Measurements from ENCODE around the gene BCL2. TPM values are rescaled to one million over a fixed set of nuclear protein-coding genes. Genes with fewer than 3 reads are reported as not detected.
"Not testable (repeated sequence)": the region's sequence is repeated elsewhere in the genome, so short reads cannot be mapped to it uniquely, and the experiment has no call there.

BCL2 gene
- polyA plus RNA-seq, 1 donor: 16.0 TPM

DNA sequence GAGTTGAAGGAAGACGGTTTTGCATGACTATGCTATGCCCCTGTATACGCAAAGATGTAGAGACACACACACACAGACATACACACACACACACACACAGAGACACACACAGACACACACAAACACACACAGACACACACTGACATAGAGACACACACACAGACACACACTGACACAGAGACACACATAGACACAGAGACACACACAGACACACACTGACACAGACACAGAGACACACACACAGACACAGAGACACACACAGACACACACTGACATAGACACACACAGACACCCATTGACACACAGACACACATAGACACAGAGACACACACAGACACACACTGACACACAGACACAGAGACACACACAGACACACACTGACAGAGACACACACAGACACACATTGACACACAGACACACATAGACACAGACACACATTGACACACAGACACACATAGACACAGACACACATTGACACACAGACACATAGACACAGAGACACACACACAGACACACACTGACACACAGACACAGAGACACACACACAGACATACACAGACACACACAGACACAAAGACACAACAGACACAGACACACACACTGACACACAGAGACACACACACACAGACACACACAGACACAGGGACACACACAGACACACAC, 121.3 kb downstream of the BCL2 start:
- no peak for DNase-seq

DNA sequence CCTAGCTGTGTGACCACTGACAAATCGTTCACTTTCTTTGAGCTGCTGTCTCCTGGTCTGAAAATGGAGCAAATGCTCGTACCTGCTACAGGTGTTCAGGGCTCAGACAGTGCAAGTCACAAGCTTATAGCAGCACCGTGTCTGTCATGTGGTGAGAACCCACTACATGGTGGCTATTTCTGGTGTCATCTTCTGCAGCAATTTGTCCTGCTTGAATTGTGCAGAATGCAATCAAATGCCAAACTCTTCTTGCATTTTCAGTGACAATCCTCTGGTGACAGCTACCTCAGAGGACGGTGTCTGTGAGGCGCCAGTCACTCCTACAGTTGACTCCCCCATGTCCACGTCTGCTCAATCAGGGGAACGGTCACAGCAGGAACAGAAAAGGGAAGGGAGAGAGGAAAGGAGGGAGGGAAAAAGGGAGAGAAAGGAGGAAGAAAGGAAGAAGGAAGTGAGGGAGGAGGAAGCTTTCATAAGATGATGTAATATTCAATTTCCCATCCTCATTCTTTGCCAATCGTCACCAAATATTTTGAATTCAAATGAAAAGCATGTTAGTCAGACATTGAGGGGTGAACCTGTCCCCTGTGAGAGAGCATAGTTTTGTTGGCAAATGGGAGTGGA, 122.2 kb downstream of the BCL2 start:
- DNase-seq: no peak

DNA sequence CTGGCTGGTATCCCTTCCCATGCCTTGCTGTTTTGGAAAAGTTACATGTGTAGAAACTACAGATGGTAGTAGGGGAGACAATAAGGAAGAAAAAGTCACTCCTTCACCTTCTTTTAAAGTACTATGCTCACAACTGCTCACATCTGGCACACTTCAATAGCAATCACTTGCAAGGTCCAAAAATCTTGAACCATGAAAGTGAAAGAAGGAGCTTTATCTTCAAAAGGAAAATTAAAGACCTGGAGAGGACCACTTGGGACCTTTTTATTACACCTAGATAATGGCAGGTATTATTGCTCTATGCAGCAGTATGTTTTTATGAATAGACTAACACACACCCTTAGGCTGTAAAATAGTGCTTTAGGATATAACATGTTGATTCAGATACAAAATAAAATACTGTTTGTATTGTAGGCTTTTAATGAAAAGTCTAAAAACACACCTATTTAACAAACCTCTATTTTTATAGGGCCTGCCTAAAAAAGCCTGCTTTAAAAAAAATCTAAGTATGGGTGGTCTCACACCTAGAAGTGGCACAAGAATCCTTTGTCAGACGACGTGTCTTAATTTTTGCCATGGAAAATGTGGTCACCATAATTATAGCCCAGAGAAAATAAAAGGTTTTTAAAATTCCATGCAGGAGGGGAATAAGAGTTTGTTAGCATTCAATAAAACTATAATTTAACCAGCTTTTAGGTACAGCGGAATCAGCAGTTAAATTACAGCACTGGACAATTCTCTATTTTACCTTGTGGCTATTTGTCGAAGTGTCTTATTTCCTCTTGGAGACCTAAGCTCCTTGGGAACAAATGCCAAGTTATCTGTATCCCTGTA, 124.0 kb downstream of the BCL2 start:
- no peak for DNase-seq

DNA sequence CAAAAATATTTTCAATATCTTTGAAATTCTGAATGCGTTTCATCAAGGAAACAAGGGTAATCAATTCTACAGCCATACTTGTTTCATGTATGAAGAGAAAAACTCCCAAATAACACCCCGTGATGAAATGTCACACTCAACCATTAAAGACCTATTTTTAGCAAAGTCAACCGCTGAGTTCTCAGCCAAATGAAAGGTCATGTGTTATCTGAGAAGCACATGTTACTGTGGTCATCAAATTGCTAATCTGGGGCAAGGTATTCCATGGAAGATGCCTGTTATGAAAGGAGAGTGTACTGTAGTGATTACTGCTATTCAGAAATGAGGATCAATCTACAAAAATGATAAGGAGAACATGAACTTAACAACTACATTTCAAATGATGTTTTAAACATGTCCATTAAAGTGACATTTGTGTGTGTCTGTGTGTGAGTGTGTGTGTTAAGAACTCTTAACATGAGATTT, 126.7 kb downstream of the BCL2 start:
- DNase-seq: no peak

DNA sequence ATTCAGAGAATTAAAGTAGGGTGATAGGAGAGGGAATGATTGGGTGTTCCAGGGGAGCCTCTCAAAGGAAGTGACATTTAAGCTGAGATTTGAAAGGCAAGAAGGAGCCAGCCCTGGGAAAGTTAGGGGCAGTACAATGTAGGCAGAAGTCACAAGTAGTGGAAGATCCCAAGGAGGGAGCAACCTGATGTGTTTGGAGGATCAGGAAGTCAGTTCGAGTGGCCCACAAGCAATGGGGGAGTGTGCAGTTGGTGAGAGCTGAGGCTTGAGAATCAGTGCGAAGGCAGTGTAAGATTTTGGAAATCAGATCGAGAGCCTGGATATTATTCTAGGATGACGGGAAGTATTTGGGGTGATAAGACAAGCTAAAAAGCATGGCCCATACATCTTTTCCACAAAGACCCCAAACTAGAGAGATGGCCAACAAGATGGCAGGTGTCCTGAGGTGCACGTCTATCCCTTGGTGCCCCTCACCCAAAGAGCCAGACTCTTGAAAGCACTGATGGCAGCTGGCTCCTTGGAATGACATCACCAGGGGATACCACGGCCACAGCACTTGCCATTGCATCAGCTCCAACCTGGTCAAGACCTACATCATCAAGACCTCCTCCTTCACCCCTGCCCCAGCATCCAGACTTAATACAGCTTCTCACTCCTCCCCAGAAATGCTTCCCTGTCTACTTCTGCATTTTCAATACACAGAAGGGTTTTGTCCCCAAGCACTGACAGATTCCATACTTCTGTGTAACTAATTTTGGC, 127.3 kb downstream of the BCL2 start:
- DNase-seq: no peak

DNA sequence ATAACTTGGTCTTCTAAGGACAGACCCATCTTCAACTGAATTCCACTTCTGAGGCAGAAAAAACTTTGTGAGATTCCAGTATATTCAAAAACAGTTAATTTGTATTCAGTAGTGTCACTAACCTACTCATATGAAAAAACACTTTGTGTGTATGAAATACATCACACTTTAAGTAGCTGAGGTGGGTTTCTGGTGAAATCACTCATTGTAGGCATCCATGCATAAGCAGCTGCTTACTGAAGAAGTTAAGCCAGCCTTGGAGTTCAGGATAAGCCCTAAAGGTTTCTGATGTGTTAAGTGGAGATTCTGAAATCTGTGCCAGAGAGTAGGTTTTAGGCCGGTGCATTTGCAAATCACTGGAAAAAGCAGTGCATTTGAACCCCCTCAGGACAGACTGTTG, 128.2 kb downstream of the BCL2 start:
- no peak for DNase-seq

DNA sequence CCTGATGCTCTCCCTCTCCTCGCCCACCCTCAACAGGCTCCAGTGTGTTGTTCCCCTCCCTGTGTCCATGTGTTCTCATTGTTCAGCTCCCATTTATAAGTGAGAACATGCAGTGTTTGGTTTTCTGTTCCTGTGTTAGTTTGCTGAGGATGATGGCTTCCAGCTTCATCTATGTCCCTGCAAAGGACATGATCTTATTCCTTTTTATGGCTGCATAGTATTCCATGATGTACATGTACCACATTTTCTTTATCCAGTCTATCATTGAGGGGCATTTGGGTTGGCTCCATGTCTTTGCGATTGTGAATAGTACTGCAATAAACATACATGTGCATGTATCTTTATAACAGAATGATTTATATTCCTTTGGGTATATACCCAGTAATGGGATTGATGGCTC, 128.7 kb downstream of the BCL2 start:
- not testable (repeated sequence) for DNase-seq

DNA sequence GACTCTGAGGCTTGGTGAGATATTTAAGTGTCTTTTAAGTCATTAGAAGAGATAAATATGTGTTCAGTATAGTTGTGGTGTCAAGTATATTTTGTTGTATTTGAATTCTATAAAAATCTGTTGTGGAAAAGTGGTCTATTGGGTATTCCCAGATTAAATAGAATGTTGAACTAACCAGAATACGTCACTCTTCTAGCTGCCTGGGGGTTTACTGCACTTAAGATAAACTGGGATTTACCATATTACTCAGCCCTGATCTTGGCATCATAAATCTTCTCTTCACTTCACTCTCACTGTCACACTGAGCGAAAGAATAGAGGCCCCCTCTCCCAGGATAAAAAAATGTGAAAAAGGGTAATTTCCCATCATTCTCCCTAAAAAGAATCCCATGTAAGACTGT, 129.8 kb downstream of the BCL2 start:
- DNase-seq: no peak

DNA sequence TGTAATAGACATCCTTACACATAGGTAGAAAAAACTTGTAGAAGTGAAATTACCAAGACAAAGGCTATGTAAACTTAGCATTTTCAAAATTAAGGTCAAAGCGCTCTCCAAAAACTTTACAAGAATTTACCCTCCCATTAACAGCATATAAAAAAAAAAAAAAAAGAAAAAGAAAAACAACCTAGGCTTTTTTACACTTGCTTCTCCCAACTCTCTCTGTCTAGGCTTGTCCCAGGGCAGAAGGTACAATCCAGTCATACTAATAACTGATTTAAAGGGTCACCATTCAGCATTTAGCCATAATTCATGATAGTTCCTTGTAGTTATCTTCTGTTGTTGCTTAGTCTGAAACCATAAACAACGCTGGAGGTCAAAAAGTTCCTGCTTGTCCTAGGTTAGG, 130.5 kb downstream of the BCL2 start:
- no peak for DNase-seq

DNA sequence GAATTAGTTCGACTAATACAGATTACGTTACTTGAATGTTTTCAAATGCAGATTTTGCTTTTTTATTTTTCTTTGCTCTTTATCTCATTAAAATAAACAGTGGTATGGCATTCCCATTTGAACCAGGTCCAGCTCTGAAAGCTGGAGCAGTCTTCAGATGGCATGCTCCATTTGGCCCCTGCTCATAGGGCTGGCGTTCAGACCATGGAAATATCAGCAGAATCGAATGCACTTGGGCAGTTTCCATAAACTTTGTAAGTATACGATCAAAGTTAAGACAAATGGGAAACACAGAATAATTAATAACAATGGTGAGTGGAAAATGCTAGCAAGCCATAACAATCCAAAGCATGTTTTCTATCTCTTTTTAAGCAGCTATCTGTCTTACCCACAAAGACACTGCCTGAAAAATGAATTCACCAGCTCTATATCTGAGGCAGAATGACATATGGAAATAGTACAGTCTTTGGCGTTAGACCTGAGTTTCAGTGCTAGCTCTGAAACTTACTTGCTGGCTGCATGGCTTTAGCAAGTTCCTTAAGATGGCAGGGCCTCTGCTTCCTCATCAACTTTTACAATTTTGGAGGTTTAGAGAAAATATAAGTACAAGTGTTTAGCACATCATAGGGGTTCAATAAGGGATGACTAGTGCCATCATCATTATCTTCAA, 131.6 kb downstream of the BCL2 start:
- DNase-seq: no peak

DNA sequence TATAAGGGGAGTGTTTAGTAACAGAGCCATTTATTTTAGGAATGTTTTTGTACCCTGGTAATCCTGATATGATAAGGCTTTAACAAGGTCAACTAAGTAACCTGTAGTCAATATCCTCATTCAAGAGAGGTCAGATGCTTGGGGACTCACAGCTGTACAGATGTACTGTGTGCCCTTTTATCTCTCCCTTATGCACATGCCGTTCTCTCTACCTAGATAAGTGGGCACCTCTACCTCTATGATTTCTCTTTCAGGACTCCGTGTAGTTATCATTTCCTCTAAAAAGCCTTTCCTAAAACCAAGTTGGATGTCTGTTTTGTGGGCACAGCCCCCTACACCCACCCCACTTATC, 132.4 kb downstream of the BCL2 start:
- no peak for DNase-seq

DNA sequence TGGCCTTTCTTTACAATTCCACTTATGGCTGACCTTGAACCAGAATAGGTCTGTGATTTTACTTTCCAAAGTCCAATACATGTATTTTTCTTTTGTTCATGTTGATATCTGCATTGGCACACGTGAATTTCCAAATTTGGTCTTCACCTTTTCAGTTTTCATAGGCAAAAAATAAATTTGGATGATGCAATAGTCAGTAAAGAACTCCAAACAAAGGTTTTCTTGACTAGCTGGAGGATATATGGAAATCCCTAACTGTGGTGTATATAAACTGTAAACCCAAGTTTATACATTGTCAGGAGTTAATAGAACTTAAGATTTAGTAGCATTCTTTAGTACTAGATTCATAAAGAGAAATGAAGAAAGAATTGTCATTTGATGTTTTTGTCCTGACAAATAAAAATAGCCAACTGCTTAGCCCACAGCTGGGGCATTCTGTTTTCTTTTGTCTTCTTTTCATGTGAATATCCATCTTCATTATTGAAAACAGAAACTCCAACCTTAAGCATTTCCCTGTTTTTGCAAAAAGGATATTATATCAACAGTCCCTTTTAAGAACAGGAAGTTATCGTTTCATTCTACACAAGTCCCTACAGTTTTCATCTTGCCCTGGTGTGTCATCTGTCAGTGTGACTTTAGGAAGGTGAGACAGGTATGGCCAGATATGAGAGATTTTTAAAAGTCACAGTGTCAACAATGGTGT, 132.9 kb downstream of the BCL2 start:
- no peak for DNase-seq

DNA sequence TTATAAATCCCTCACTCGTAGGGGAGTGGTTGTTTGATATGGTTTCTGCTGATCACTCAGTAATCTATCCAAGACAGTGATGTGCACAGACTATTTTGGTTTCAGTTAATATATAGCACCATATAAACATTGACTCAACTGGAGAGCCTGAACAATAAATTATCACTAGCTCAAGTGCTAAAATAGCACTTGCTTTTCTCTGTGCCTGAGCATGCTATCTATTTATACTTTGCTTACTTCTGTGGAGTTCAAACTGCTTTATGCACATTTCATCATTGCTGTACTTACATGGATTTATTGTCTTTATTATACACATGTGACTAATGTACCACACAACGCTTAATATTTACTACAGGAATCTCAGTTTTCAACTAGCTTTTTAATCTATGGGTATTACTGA, 133.6 kb downstream of the BCL2 start:
- DNase-seq: no peak

DNA sequence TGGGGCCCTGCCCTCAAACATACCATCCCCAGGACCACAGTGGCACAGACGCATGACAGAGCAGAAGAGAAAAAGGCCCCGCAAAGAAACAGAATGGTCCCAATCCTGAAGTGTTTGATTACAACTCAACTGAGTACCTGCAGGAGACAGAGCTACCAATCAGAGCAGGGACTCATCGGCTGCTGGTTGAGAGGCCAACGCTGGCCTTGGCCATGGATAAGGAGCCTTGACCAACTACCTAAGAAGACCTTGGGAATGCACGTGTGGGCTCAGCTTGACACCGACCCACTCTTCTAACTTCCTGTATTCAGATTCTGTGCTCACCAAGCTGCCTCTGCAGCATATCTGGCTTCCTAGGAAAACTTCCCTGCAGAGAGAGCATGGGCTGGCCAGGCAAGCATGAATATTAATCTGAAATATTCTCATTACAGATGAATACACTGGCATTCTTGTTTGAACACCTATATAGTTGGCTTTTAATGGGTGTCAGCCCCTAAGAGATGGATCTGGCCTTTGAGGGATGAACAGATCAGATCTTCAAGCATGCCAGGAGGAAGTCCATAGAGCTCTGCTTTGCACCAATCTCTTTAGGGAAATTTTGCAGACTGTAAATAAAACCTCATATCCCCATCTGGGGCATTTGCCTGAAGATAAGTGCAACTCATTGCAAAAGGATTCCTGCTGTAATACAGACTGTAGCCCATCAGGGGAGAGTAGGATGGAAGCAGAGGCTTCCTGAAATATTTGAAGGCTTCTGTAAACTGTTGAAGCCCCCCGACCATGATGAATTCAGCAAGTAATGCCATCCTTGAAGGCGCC, 135.4 kb downstream of the BCL2 start:
- no peak for DNase-seq

DNA sequence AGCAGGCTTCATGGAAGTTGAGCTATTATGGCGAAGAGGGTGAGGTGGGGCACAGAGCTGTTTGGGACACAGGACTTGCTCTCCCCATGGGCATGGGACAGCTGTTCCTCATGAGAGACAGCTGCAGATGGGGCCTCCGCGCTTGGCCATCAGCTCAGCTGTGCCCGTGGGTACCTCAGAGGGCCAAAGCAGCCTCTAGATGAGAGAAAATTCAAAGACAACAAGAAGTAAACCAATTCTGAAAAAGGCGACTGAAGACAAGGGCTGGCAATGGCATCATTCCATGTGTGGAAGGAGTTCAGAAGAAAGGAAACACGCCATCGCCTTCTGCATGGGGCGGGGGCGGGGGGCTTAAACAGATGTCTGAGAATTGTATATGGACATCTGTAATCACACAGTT, 136.2 kb downstream of the BCL2 start:
- DNase-seq: no peak

DNA sequence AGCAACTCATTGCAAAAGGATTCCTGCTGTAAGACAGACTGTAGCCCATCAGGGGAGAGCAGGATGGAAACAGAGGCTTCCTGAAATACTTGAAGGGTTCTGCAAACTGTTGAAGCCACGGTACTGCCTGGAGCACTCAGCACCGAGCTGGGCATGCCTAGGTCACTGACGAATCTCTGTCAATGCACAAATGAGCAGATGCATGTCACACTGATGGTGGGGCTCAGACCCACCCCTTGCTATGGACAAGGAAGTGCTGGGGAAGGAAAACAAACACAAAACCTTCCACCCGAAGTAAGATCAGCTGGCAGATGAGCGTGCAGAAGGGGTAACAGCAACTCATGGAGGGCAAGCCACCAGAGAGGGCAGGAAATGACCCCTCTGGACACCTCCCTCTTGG, 136.7 kb downstream of the BCL2 start:
- DNase-seq: no peak

DNA sequence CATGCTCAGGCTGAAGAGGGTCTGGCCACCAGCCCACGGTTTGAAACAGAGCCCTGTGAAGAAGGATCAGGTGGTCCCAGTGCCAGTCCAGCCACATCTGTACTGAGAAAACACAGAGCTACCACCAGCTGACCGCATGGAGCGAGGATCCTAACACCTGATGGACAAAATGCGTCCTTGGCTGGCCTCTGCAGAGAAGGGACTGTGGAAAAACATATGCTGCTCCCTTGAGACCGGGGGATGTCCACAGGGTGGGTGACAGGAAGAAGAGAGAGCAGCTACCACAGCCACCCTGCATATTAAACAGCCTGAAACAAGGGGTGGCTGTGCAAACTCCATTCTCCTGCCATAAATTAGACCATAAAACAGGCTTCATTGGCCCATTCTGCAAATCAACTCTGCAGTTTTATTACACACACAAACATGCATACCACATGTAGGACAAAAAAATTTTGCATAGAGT, 137.2 kb downstream of the BCL2 start:
- DNase-seq: no peak

DNA sequence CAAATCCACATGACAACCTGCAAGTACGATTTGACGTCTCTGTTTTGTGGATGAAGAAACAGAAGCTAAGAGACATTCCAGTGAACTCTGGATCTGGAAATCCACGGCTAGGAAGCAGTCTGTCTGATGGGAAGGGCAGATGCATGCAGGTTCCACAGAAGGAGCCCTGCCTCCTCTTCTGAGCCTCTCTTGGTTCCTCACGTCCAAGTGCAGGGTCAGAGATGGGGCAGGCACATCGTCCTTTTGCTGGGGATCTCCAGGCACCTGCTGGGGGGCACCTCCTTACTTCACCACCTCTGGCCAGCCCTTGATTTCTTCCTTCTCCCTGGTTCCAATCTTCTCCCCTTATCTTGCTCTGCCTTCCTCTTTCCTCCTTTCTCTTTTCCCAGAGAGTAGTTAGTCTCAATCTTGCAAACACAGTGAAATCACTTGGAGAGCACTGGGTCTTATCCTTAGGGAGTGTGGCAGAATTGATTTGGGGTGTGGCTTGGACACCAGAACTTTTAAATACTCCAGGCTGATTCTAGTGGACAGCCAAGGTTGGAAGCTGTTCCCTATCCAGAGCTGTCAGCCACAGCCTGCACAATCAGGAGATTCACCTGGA, 137.8 kb downstream of the BCL2 start:
- DNase-seq: no peak

DNA sequence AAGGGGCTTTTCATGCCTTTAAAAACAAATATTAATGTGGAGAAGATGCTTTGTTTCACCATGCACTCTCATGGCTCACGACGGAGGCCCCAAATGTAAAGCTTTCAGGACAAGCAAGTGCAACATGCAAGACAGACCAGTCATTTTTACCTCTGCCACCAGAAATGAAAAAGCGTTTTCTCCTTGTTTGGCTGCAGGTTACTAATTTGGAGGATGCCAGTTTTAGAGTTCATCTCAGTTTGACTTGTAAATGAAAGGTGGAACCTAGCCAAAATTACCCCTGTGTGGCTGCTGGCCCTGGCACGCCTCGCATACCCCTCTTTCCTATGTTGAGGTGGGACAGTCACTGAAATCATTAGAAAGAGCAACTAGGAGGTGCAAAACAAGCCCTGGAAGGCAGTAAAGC, 138.6 kb downstream of the BCL2 start:
- no peak for DNase-seq

DNA sequence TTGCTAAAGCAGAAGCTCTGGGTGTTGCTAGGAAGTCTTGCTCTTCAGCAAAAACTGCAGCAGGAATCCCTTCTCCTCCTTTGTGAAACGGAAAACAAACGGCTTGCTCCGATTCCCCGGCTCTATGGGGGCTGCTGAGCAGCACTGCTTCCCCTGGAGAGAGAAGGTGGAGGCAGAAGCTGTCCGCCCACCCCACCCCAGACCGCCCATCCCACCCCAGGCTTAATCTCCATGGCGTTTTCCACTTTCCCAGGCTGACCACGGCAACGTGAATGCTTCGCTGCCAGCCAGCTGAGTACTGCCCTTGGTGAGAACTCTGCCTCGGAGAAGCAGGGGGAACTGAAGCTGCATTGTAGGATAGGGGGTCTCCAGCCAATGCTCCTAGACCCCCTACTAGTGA, 139.2 kb downstream of the BCL2 start:
- DNase-seq: no peak
